ENCODE data around the gene ZSWIM1.
A peak's percentile ranks its signal among the peaks of the same experiment; 100 is the strongest.
"Not testable (repeated sequence)": the region's sequence is repeated elsewhere in the genome, so short reads cannot be mapped to it uniquely, and the experiment has no call there.

ZSWIM1 gene

GRCh38 chr20:45867819-45868176 is 13.2 kb upstream of the ZSWIM1 start:
- Mint-ChIP-seq H3K9me3 (no peaks in the 10 kb centered on the region), H3K27me3 (no peaks in the 10 kb centered on the region), H3K4me3 (no peak overlapping the region), H3K27ac (no peak overlapping the region), H3K36me3 (peaks cover 1% of the 10 kb centered on the region), H3K4me1 (peaks cover 3% of the 10 kb centered on the region)

GRCh38 chr20:45872626-45873025 is 8.4 kb upstream of the ZSWIM1 start:
- Mint-ChIP-seq H3K27me3 (no peaks in the 10 kb centered on the region), H3K4me1 (no peaks in the 10 kb centered on the region), H3K9me3 (no peaks in the 10 kb centered on the region), H3K36me3 (peaks cover 3% of the 10 kb centered on the region), H3K27ac (no peak overlapping the region), H3K4me3 (no peak overlapping the region)

GRCh38 chr20:45873409-45874103 is 7.5 kb upstream of the ZSWIM1 start:
- H3K27me3 Mint-ChIP-seq: no peaks in the 10 kb centered on the region
- peaks cover 3% of the 10 kb centered on the region for H3K36me3 Mint-ChIP-seq
- H3K4me1 Mint-ChIP-seq: no peaks in the 10 kb centered on the region
- no peaks in the 10 kb centered on the region for H3K9me3 Mint-ChIP-seq
- no peak overlapping the region for H3K27ac Mint-ChIP-seq
- H3K4me3 Mint-ChIP-seq: no peak overlapping the region

- not testable (repeated sequence) for H3K27ac Mint-ChIP-seq, H3K4me3 Mint-ChIP-seq, H3K4me1 Mint-ChIP-seq, H3K36me3 Mint-ChIP-seq, H3K27me3 Mint-ChIP-seq, H3K9me3 Mint-ChIP-seq
Measured at GRCh38 chr20:45874104-45874481, 6.9 kb upstream of the ZSWIM1 start.

- Mint-ChIP-seq H3K27me3 (no peaks in the 10 kb centered on the region), H3K4me3 (no peak overlapping the region), H3K36me3 (peaks cover 3% of the 10 kb centered on the region), H3K4me1 (no peaks in the 10 kb centered on the region), H3K9me3 (no peaks in the 10 kb centered on the region), H3K27ac (no peak overlapping the region)
Measured at GRCh38 chr20:45874576-45874975, 6.5 kb upstream of the ZSWIM1 start.

- H3K4me1 Mint-ChIP-seq: peaks cover 23% of the 10 kb centered on the region
- H3K4me3 Mint-ChIP-seq: no peak overlapping the region
- H3K27me3 Mint-ChIP-seq: no peaks in the 10 kb centered on the region
- no peaks in the 10 kb centered on the region for H3K9me3 Mint-ChIP-seq
- H3K36me3 Mint-ChIP-seq: peaks cover 7% of the 10 kb centered on the region
- no peak overlapping the region for H3K27ac Mint-ChIP-seq
Measured at GRCh38 chr20:45878076-45878761, 2.8 kb upstream of the ZSWIM1 start.

- H3K9me3 Mint-ChIP-seq: no peaks in the 10 kb centered on the region
- peak overlapping the region; percentile 84 for H3K4me3 Mint-ChIP-seq
- H3K27ac Mint-ChIP-seq: peak overlapping the region; percentile 81
- H3K36me3 Mint-ChIP-seq: peaks cover 12% of the 10 kb centered on the region
- peaks cover 49% of the 10 kb centered on the region for H3K4me1 Mint-ChIP-seq
- H3K27me3 Mint-ChIP-seq: no peaks in the 10 kb centered on the region
Measured at GRCh38 chr20:45882469-45883099, 1.6 kb downstream of the ZSWIM1 start.

GRCh38 chr20:45883100-45883469 is 2.1 kb downstream of the ZSWIM1 start:
- H3K4me3 Mint-ChIP-seq: peak overlapping the region; percentile 55
- H3K27ac Mint-ChIP-seq: peak overlapping the region; percentile 81
- peaks cover 14% of the 10 kb centered on the region for H3K36me3 Mint-ChIP-seq
- peaks cover 51% of the 10 kb centered on the region for H3K4me1 Mint-ChIP-seq
- H3K27me3 Mint-ChIP-seq: no peaks in the 10 kb centered on the region
- H3K9me3 Mint-ChIP-seq: no peaks in the 10 kb centered on the region

GRCh38 chr20:45886590-45887345 is 5.7 kb downstream of the ZSWIM1 start:
- no peaks in the 10 kb centered on the region for H3K9me3 Mint-ChIP-seq
- H3K27me3 Mint-ChIP-seq: no peaks in the 10 kb centered on the region
- H3K4me1 Mint-ChIP-seq: peaks cover 57% of the 10 kb centered on the region
- H3K36me3 Mint-ChIP-seq: peaks cover 14% of the 10 kb centered on the region
- no peak overlapping the region for H3K4me3 Mint-ChIP-seq
- H3K27ac Mint-ChIP-seq: peak overlapping the region; percentile 59

- H3K4me1 Mint-ChIP-seq: peaks cover 57% of the 10 kb centered on the region
- H3K36me3 Mint-ChIP-seq: peaks cover 11% of the 10 kb centered on the region
- no peaks in the 10 kb centered on the region for H3K27me3 Mint-ChIP-seq
- no peaks in the 10 kb centered on the region for H3K9me3 Mint-ChIP-seq
- H3K27ac Mint-ChIP-seq: peak within 1 kb of the TSS; percentile 59
- H3K4me3 Mint-ChIP-seq: no peak within 1 kb of the TSS
Measured at GRCh38 chr20:45887346-45887715, 6.3 kb downstream of the ZSWIM1 start, which contains the start of gene SPATA25. TSS of gene SPATA25 (minus strand) at chr20:45887622. CDS start at chr20:45887590, 32 bp downstream.

- H3K27me3 Mint-ChIP-seq: no peaks in the 10 kb centered on the region
- peaks cover 54% of the 10 kb centered on the region for H3K4me1 Mint-ChIP-seq
- peak overlapping the region; percentile 23 for H3K27ac Mint-ChIP-seq
- H3K36me3 Mint-ChIP-seq: peaks cover 6% of the 10 kb centered on the region
- no peaks in the 10 kb centered on the region for H3K9me3 Mint-ChIP-seq
- no peak overlapping the region for H3K4me3 Mint-ChIP-seq
Measured at GRCh38 chr20:45888681-45889080, 7.7 kb downstream of the ZSWIM1 start.

- no peaks in the 10 kb centered on the region for H3K27me3 Mint-ChIP-seq
- peaks cover 47% of the 10 kb centered on the region for H3K4me1 Mint-ChIP-seq
- peak overlapping the region; percentile 95 for H3K27ac Mint-ChIP-seq
- peak overlapping the region; percentile 93 for H3K4me3 Mint-ChIP-seq
- H3K9me3 Mint-ChIP-seq: no peaks in the 10 kb centered on the region
- H3K36me3 Mint-ChIP-seq: peaks cover 3% of the 10 kb centered on the region
Measured at GRCh38 chr20:45890077-45890984, 9.3 kb downstream of the ZSWIM1 start.

- Mint-ChIP-seq H3K27me3 (no peaks in the 10 kb centered on the region), H3K4me1 (peaks cover 41% of the 10 kb centered on the region), H3K27ac (peak within 1 kb of the TSS; percentile 95), H3K4me3 (peak within 1 kb of the TSS; percentile 93), H3K9me3 (no peaks in the 10 kb centered on the region), H3K36me3 (peaks cover 3% of the 10 kb centered on the region)
Measured at GRCh38 chr20:45890985-45891983, 10.3 kb downstream of the ZSWIM1 start, which contains the start of the genes CTSA and NEURL2. TSS of gene CTSA (plus strand) at chr20:45891335. CDS start at chr20:45891569, 234 bp downstream. TSS of gene NEURL2 (minus strand) at chr20:45891208. CDS start at chr20:45890991, 217 bp downstream.
